ENCODE data around the gene TIGD6. TPM values are rescaled to one million over a fixed set of nuclear protein-coding genes. Genes with fewer than 3 reads are reported as not detected.

The TIGD6 gene
- total RNA-seq, 1 experiment from 2014 or later: 2.1 TPM

DNA sequence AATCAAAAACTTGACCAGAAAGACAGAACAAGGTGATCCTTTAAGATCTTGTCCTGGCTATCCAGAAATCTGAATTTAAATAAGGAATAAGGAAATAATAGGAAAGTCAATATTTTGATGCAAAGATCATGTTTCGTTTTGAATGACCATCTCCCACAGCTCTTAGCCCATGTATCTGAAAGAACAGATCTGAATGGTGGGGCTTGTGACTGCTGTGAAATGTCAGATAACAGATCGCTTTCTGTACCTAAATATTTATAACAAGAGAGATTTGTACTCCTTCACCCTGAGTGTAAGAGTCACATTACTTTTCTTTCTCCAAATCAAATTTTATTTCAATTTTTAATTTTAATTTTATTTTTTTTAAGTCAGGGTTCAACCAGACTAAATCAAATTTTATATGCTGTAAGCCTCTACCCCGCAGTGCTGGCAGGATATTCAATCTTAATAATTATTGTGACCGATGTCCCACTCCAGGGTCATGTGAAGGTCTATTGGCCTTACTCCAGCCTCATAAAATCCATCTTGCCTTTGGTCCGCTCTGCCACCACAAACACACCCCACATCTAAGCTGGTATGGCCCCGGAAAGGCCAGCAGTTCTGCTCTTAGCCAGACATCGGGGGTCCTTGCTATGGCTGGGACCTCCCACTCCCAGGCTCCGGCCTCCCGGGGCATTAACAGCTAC lies 46.9 kb downstream of the TIGD6 start:
- TF ChIP-seq ZNF416 (CRISPR knock-in tag; IDR thresholded peaks at IDR 0.05): no peak
- no peak for TF ChIP-seq TEAD4 (CRISPR knock-in tag; IDR thresholded peaks at IDR 0.05)
- TF ChIP-seq, protein P1, sequence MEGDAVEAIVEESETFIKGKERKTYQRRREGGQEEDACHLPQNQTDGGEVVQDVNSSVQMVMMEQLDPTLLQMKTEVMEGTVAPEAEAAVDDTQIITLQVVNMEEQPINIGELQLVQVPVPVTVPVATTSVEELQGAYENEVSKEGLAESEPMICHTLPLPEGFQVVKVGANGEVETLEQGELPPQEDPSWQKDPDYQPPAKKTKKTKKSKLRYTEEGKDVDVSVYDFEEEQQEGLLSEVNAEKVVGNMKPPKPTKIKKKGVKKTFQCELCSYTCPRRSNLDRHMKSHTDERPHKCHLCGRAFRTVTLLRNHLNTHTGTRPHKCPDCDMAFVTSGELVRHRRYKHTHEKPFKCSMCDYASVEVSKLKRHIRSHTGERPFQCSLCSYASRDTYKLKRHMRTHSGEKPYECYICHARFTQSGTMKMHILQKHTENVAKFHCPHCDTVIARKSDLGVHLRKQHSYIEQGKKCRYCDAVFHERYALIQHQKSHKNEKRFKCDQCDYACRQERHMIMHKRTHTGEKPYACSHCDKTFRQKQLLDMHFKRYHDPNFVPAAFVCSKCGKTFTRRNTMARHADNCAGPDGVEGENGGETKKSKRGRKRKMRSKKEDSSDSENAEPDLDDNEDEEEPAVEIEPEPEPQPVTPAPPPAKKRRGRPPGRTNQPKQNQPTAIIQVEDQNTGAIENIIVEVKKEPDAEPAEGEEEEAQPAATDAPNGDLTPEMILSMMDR (IDR thresholded peaks at IDR 0.05): no peak
- TF ChIP-seq ERG (CRISPR knock-in tag; IDR thresholded peaks at IDR 0.05): no peak
- TF ChIP-seq RORB (CRISPR knock-in tag; IDR thresholded peaks at IDR 0.05): no peak
- CTCF ChIA-PET: interaction anchor here (2.7 kb wide), 1 partner anchor 101 kb away, joined by 9 read pairs; no protein-coding TSS in a partner anchor

GRCh38 chr5:149951138-149951749 lies 49.2 kb downstream of the TIGD6 start:
- H3K27me3 Mint-ChIP-seq (ENCODE audit: low read depth): no peaks in the 10 kb centered on the region
- no peak overlapping the region for H3K4me3 Mint-ChIP-seq
- no peaks in the 10 kb centered on the region for H3K36me3 Mint-ChIP-seq
- no peaks in the 10 kb centered on the region for H3K9me3 Mint-ChIP-seq
- H3K27ac Mint-ChIP-seq: no peak overlapping the region
- ChIA-PET POLR2A (interaction anchor here (1.0 kb wide), 1 partner anchor 9 kb away, joined by 4 read pairs; the partner anchor contains the start of gene SLC26A2), CTCF (interaction anchor here (0.5 to 2.0 kb wide), 9 partner anchors 10 to 339 kb away, joined by 3 to 28 read pairs (median 4); partner anchors contain the start of gene SLC26A2)
- no peak for TF ChIP-seq AR (CRISPR knock-in tag; IDR thresholded peaks at IDR 0.05)
- no peak for TF ChIP-seq MLX (CRISPR knock-in tag; IDR thresholded peaks at IDR 0.05)
- DNase-seq (ENCODE audit: low spot score) (no peak), ATAC-seq (peak; percentile 77)
- no peaks in the 10 kb centered on the region for H3K4me1 Mint-ChIP-seq

More for the DNA sequence above, 46.9 kb downstream of the TIGD6 start:
- no peaks in the 10 kb centered on the region for H3K9me3 Mint-ChIP-seq
- no peak overlapping the region for H3K4me3 Mint-ChIP-seq
- no peak overlapping the region for H3K27ac Mint-ChIP-seq
- H3K36me3 Mint-ChIP-seq: no peaks in the 10 kb centered on the region
- DNase-seq (ENCODE audit: low spot score): no peak
- no peaks in the 10 kb centered on the region for H3K4me1 Mint-ChIP-seq
- no peaks in the 10 kb centered on the region for H3K27me3 Mint-ChIP-seq (ENCODE audit: low read depth)
- POLR2A ChIA-PET: no interaction called here
- no peak for ATAC-seq

DNA sequence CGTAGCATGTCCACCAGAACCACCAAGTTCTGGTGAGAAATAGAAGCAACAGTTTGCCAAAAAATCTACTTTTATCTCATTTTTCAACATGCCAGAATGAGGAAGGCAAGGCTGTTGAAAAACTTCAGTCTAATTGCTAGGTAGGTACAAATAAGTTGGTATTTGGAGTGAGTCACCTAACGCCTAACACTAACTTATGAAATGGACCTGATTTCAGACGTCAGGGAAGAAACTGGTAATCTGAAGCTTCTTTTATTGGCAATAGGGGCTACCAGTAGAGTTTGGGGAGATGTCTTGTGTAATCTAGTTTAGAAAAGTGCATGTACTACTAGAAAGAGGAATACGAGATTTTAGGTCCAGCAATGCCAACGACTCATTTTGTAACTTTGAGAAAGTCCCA lies 51.5 kb downstream of the TIGD6 start:
- H3K4me1 Mint-ChIP-seq: no peaks in the 10 kb centered on the region
- H3K9me3 Mint-ChIP-seq: no peaks in the 10 kb centered on the region
- DNase-seq (ENCODE audit: low spot score) (no peak), ATAC-seq (no peak)
- no peaks in the 10 kb centered on the region for H3K36me3 Mint-ChIP-seq
- H3K27ac Mint-ChIP-seq: no peak overlapping the region
- ChIA-PET CTCF (interaction anchor here (1.7 kb wide), 1 partner anchor 11 kb away, joined by 6 read pairs; the partner anchor contains the start of gene SLC26A2), POLR2A (no interaction called here)
- no peaks in the 10 kb centered on the region for H3K27me3 Mint-ChIP-seq (ENCODE audit: low read depth)
- H3K4me3 Mint-ChIP-seq: no peak overlapping the region
- no peak for TF ChIP-seq ZBTB21 (CRISPR knock-in tag; IDR thresholded peaks at IDR 0.05; ENCODE audit: borderline replicate concordance)
- TF ChIP-seq, protein P2, sequence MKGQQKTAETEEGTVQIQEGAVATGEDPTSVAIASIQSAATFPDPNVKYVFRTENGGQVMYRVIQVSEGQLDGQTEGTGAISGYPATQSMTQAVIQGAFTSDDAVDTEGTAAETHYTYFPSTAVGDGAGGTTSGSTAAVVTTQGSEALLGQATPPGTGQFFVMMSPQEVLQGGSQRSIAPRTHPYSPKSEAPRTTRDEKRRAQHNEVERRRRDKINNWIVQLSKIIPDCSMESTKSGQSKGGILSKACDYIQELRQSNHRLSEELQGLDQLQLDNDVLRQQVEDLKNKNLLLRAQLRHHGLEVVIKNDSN (CRISPR knock-in tag; IDR thresholded peaks at IDR 0.05): no peak
- no peak for TF ChIP-seq RORB (CRISPR knock-in tag; IDR thresholded peaks at IDR 0.05)
- TF ChIP-seq NFATC4 (CRISPR knock-in tag; IDR thresholded peaks at IDR 0.05): no peak
- no peak for TF ChIP-seq MXD4 (CRISPR knock-in tag; IDR thresholded peaks at IDR 0.05; ENCODE audit: borderline replicate concordance)
- TF ChIP-seq NR3C1 (CRISPR knock-in tag; conservative IDR thresholded peaks at IDR 0.05; ENCODE audit: low read depth): no peak
- TF ChIP-seq E2F5 (CRISPR knock-in tag; IDR thresholded peaks at IDR 0.05): no peak
- no peak for TF ChIP-seq NFE2L1 (CRISPR knock-in tag; IDR thresholded peaks at IDR 0.05)
- no peak for TF ChIP-seq CREM (CRISPR knock-in tag; IDR thresholded peaks at IDR 0.05)
- TF ChIP-seq JUN (CRISPR knock-in tag; IDR thresholded peaks at IDR 0.05): no peak
- TF ChIP-seq ZNF263 (CRISPR knock-in tag; IDR thresholded peaks at IDR 0.05; ENCODE audit: low read depth): no peak
- TF ChIP-seq ARID4B (CRISPR knock-in tag; IDR thresholded peaks at IDR 0.05; ENCODE audit: borderline replicate concordance): no peak

Data from WTC11 (cell line).